KOPT-K1 (cell line): ENCODE data around the gene TMEM259.
A peak's percentile ranks its signal among the peaks of the same experiment; 100 is the strongest.

Source experiments
- H3K27ac ChIP-seq: fragments of 200-600 bp; sonication (generic); 2 replicates; pipeline ENCODE4 v1.5.1; 2016; ENCODE audit warnings: antibody characterized with exemption, mild to moderate bottlenecking, low read depth, low read length; ENCODE audit not compliant: poor library complexity, severe bottlenecking
- H3K36me3 ChIP-seq: fragments of 200-600 bp; sonication (generic); 2 replicates; pipeline ENCODE4 v1.5.1; 2017; ENCODE audit warnings: antibody characterized with exemption, mild to moderate bottlenecking, low read length, moderate library complexity; ENCODE audit not compliant: insufficient read depth
- H3K9me3 ChIP-seq: fragments of 200-600 bp; sonication (generic); 2 replicates; pipeline ENCODE4 v1.5.1; 2017; ENCODE audit warnings: antibody characterized with exemption, low read length, mild to moderate bottlenecking; ENCODE audit not compliant: insufficient read depth, poor library complexity, severe bottlenecking

Gene TMEM259

GRCh38 chr19:1049106-1049505 lies 28.2 kb upstream of the TMEM259 start:
- Histone ChIP-seq H3K27ac (no peak overlapping the region), H3K36me3 (no peaks in the 10 kb centered on the region; the same call in 1 of the 2 replicates), H3K9me3 (no peaks in the 10 kb centered on the region)

- Histone ChIP-seq H3K27ac (no peak overlapping the region), H3K36me3 (no peaks in the 10 kb centered on the region; the same call in 1 of the 2 replicates), H3K9me3 (no peaks in the 10 kb centered on the region)
Observed at GRCh38 chr19:1047696-1048147, 26.8 kb upstream of the TMEM259 start.

- no peak overlapping the region for H3K27ac ChIP-seq
- H3K36me3 ChIP-seq: no peaks in the 10 kb centered on the region; the same call in 1 of the 2 replicates
- H3K9me3 ChIP-seq: no peaks in the 10 kb centered on the region
Observed at GRCh38 chr19:1046836-1047695, 26.1 kb upstream of the TMEM259 start.

DNA sequence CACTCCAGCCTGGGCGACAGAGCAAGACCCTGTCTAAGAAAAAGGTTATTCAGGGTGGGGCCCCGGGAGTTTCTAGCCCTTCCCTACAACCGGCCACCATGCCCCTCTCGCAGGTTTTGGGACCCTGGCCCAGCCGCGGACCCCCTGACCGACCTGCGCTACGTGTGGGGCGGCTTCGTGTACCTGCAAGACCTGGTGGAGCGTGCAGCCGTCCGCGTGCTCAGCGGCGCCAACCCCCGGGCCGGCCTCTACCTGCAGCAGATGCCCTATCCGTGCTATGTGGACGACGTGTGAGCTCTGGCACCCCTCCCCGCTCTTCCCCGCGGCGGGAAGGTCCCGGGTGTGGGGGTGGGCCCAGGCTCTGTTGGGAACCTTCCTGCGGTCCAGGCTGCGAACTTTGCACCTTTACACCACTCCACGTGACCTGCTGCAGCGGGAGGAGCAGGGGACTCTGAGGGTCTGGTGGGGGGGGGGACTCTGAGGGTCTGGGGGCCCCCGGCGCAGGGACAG lies 25.2 kb upstream of the TMEM259 start:
- no peaks in the 10 kb centered on the region for H3K9me3 ChIP-seq
- no peaks in the 10 kb centered on the region; the same call in 1 of the 2 replicates for H3K36me3 ChIP-seq

DNA sequence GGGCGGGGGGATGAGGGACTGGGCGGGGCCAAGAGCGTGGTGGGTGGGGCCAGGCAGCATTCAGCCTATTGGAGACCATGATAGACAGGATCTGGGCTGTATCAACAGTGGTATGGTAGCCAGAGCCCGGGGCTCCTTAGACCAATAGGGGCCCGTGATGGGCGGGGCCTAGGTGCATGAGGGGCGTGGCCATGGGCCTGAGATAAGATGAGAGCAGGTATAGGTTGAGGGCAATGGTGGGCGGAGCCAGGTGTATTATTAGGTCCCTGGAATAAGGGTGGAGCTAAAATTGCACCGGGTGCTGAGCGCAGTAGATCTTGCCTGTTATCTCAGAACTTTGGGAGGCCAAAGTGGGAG lies 24.3 kb upstream of the TMEM259 start:
- Histone ChIP-seq H3K36me3 (no peaks in the 10 kb centered on the region; the same call in 1 of the 2 replicates), H3K9me3 (no peaks in the 10 kb centered on the region), H3K27ac (no peak overlapping the region)

More for the DNA sequence above, 25.2 kb upstream of the TMEM259 start:
- no peak overlapping the region for H3K27ac ChIP-seq

DNA sequence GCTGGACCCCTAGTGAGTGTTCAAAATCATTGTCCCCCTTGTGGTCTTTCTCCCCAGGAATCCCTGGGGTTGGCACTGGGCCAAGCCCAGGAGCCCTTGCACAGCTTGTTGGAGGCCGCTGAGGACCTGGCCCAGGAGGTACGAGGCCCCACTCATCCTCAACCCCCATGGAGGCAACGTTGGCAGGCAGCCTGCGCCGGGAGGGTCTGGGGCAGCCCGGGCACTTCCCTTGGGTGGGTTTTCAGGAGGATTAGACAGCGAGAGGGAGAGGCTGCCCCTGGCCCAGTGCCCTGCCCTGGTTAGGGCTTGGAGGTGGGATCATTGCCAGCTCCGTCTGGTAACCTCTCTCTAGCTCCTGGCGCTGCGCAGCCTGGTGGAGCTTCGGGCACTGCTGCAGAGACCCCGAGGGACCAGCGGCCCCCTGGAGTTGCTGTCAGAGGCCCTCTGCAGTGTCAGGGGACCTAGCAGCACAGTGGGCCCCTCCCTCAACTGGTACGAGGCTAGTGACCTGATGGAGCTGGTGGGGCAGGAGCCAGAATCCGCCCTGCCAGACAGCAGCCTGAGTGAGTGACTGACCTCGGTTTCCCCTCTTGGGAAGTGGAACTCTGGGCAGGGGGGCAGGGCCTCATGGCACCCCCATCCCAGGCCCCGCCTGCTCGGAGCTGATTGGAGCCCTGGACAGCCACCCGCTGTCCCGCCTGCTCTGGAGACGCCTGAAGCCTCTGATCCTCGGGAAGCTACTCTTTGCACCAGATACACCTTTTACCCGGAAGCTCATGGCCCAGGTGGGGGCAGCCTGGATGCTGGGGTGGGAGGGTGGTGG lies 22.0 kb upstream of the TMEM259 start:
- no peaks in the 10 kb centered on the region for H3K9me3 ChIP-seq
- no peaks in the 10 kb centered on the region; the same call in 1 of the 2 replicates for H3K36me3 ChIP-seq
- H3K27ac ChIP-seq: no peak overlapping the region

GRCh38 chr19:1041835-1042685 lies 21.1 kb upstream of the TMEM259 start:
- Histone ChIP-seq H3K9me3 (no peaks in the 10 kb centered on the region), H3K27ac (no peak overlapping the region), H3K36me3 (no peaks in the 10 kb centered on the region; the same call in 1 of the 2 replicates)

DNA sequence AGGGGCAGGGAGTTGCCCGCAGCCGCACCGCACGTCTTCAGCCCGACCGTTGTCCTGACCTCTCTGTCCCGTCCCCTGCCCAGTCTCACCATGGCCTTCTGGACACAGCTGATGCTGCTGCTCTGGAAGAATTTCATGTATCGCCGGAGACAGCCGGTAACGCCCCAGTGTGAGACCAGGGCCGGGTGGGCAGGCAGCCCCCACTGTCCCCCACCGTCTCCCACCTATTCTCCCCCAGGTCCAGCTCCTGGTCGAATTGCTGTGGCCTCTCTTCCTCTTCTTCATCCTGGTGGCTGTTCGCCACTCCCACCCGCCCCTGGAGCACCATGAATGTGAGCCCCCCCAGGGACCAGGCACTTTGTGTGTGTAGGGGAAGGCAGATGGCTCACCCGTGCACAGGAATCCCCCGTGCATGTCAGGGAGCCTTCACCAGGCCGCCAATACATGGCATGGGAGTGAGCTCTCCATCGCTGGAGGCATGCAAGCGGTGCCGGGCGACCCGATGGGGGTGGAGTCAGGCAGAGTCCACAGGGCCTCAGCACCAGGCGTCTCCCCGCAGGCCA lies 20.4 kb upstream of the TMEM259 start:
- no peaks in the 10 kb centered on the region for H3K9me3 ChIP-seq
- no peak overlapping the region for H3K27ac ChIP-seq
- H3K36me3 ChIP-seq: no peaks in the 10 kb centered on the region; the same call in 1 of the 2 replicates

DNA sequence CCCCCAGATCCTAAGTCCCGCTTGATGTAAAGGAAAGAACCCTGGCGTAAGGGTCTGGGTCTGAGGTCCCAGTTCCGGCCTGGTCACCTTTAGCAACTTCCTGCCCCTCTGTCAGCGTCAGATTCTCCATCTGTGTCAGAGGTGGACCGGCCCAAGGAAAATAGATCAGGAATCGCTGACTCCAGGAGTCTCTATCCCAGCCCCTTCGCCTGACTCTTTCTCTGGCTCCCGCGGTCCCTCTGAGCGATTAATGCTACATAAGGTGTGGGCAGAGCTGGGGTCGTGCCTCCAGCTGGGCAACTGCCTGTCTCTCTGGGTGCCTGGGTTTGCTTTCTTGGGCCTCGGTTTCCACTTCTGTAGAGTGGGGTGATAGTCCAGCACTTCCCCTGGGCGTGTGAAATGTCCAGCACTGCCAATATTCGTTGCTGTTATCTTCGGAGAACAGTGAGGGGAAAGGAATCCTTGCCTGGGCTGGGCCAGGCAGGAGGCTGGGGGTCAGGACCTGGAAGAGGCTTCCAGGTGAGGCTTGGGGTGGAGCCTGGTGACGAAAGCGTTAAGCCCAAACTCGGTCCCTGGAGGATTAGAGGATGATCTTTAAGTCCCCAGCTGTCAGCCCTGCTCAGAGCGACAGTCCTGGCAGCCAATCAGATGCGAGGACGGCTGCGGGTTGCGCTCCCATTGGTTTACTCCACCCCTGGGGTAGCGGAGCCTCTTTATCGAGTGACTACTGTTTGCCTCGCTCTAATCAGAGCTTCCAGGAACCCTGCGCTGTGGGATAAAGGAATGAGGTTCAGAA lies 19.8 kb upstream of the TMEM259 start:
- Histone ChIP-seq H3K36me3 (no peaks in the 10 kb centered on the region; the same call in 1 of the 2 replicates), H3K27ac (peak overlapping the region; percentile 53), H3K9me3 (no peaks in the 10 kb centered on the region)

GRCh38 chr19:1039646-1040475 lies 18.9 kb upstream of the TMEM259 start, which contains the start of gene ABCA7:
TSS of gene ABCA7 (plus strand) at chr19:1040107. CDS start at chr19:1041362, 1,255 bp downstream.
- no peaks in the 10 kb centered on the region; the same call in 1 of the 2 replicates for H3K36me3 ChIP-seq
- peak within 1 kb of the TSS; percentile 89 for H3K27ac ChIP-seq

GRCh38 chr19:1038978-1039645 lies 18.2 kb upstream of the TMEM259 start:
- Histone ChIP-seq H3K36me3 (no peaks in the 10 kb centered on the region; the same call in 1 of the 2 replicates), H3K27ac (peak overlapping the region; percentile 89), H3K9me3 (no peaks in the 10 kb centered on the region)

More at GRCh38 chr19:1039646-1040475, 18.9 kb upstream of the TMEM259 start, which contains the start of gene ABCA7:
- no peaks in the 10 kb centered on the region for H3K9me3 ChIP-seq

DNA sequence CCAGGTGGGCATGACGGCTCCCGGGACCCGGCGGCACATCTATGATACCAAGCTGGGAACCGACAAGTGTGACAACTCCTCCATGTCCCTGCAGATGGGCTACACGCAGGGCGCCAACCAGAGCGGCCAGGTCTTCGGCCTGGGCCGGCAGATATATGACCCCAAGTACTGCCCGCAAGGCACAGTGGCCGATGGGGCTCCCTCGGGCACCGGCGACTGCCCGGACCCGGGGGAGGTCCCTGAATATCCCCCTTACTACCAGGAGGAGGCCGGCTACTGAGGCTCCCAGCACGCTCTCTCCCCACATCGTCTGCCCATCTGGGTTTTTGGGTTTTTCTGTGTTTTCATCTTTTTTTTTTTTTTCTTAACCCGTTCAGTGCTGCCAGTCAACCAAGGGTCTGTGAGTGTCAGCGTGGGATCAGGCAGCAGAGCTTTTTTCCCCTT lies 16.7 kb upstream of the TMEM259 start:
- no peaks in the 10 kb centered on the region for H3K9me3 ChIP-seq
- peaks cover 6% of the 10 kb centered on the region for H3K36me3 ChIP-seq
- H3K27ac ChIP-seq: peak overlapping the region; percentile 89
